Stimulated activated CD4-positive, alpha-beta T cell treated with anti-CD3 and anti-CD28 coated beads, Interleukin-4, amount 100 ng/mL, for 1 hour (primary cell): ENCODE data around the gene FTO.

Experiments
- DNase-seq: peaks from one replicate; pipeline ENCODE4 v3.0.0-alpha.2; 2020

Gene FTO

DNA sequence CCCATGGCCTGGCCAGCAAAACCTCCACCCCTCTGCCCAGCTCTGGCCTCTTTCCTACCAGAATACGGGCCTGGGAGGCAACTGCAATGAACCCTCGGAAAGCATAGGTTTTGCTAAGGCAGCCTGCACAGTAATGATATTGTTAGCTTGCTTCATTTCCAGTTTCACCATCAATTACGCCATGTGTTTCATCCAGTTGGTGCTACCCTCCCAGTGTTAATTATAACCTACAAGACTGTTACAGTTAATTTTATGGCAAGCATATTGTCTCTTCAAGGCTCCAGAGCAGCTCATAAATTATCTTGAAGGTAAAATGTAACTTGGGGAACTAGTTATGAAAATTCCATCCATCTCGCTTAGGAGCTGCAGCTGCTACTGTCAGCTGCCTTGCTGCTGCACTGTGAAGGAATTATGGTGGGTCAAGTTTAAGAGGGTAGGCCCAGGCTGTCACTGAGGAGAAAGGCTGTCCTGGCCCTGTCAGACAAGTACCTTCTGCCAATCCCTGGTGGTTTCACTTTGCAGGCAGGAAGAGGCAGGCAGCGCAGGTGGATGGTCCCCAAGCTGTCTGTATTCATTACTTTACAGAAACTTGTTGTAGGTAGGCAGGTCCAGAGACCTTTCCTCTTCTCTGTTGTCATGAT is 242.9 kb downstream of the FTO start:
- DNase-seq, result no peak

DNA sequence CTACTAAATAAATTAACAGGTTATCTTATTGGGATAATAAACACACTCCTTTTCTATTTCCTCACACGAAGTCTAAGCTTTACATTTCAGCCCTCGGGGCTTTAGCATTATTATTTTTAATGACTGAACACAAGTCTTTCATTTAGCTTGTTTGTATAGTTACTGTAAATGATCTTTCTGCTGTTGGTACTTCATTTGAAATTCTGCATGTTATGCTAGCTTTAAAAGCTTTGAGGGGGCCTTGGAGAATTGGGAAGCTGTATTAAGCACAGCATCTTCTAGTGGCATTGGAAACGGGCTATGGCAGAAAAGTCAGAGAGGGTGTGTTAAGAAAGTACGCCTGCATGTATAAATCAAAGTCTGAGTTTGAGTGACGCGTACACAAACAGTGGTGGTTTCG is 243.7 kb downstream of the FTO start:
- DNase-seq, result no peak

DNA sequence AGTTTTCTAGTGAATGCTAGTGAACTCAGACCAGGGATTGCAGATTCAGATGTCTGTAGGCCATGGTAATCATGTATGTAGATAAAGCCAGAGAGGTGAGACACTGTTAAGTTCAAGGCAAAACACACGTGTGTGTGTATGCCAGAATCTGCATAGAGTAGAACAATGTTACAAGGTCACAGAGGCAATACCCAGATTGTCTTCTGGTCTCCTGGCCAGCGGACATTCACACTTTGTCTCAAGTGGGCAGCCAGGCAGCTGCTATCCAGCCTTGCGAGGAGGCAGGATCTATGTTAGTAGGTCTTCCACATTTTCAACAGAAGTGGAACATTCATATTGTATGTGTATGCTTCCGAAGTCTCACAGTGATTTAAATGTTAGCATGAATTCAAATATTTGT is 244.4 kb downstream of the FTO start:
- DNase-seq, result no peak

DNA sequence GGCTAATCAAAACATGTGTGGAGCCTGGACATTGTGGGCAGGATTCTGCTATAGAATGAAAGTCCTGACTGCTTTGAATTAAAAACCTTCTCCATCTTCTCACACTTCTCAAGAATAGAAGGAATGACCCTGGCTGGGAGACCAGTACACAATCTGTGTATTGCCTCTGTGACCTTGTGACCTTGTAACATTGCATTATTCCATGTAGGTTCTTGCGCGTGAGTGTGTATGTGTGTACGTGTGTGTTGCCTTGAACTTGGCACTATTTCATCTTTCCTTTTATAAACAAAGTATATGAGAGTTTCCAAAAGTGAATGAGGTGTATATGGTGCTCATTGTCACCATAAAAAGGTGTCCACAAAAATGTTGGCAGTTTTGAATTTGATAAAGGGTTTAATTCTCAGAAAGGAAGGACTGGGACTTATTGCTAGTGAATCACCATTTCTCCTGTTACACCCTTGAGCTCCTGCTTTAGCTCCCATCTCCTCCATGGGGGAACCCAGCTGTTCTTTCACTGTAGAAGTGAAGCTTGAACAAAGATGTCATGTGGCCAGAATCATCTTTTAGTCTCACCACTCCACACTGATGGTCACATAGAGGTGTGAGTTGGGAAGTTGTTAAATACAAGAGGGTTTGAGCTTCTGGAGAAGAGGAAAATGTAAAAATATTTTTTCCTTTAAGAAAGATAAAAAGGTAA is 244.9 kb downstream of the FTO start:
- DNase-seq, result no peak

DNA sequence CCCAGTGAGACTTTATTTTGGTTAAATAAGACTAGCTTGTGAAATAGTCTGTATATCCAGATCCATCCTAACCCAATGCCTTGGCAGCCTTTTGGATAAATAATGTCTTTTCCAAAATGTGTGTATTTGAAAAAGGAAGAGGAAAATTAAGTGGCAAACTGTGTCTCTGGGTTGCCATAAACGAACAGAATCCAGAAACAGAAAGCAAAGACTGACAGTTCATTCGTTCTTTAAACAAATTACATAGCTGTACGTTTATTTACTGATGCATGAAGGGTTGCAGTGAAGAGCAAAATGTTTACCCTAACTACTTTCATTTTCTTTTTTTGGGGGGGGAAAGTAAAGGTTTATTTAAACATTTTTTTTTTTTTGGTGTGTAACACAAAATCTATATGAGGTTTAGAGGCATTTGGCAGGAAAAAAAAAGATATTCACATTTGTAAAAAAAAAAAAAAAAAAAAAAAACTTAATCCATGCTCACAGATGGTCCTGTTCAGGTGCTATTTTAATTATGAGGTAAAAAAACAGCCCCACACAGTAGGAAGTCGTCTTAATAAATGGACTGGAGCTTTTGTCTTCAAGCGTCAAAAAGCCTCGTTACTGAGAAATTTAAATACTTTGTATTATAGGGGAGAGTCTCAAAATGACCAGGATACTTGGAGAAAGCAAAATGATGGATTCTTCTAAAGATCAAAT is 245.9 kb downstream of the FTO start:
- no peak for DNase-seq

DNA sequence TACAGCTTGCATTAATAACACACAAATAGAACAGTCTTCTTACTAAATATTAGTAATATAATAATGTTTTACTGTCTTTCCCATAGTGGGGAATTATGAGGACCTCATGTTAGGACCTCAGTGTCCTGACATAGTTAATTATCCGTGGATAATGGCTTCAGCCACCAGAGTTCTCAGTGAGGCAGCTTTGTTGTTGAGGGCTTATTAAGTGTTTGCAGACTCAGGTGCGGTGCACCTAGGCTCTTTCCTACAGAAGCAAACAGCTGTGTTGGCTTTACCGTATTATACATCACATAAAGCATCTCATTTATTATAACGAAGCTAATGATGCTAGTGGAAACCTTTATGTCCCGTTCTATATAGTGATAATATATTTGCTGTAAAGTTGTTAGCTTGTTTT is 246.7 kb downstream of the FTO start:
- DNase-seq, result no peak

DNA sequence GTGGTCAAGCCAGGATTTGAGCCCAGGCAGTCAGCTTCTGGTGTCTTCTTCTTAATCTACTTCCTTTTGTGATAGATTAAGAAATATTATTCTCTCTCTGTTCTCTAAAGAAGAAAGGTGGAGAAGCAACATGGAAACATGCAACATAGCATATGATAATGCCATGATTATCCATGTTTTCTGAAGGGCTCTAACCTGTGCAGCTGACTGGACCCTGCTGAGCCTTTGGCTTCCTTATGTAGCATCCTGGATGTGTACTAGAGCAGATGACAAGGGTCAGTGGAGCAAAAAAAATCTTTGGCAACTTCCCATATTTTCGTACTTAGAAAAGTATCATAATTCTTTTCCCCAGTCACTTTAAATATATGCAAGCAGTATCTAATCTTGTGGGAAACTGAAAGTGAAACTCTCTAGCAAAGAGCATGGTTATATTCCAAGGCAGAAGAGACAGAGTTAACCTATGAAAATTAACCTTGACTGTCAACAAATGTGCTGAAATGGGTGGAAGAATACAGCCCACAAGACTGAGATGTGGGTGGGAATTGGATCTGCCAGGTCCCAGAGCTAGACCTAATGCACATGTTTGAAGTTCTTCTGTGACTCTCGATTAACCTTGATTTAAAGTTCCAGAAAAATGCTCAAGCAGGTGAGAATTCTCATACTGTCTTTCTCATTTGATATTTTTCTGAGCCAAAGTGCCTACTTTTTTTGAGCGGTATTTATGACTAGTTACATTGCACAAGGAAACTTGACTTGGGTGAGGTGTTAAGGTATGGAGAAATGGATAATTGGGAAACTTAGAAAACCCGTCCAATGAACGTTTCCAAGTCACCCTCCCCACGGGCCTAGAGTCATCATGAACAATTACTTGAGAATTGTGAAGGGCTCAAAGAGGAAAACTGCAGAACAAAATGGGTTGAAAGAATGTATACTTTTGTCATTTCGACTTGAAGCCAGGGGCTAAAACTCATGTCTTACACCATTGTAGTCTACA is 248.6 kb downstream of the FTO start:
- no peak for DNase-seq

DNA sequence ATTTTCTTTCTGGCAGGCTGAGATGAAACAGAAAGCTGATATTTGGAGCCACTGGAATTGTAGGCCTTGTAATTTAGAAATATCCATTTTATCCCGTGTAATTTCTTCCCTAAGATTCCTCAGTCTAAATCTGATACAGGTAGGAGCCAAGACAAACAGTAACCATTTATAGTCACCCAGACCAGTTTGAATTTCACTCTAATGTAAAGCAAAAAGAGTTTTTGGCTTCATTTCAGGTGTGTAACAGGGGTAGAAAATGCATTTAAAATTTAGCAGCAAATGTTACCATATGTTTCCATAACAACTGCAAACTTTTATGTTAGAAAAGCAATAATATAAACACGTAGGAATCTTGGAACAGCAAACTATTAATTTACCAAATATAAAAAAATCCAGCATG is 249.4 kb downstream of the FTO start:
- no peak for DNase-seq

DNA sequence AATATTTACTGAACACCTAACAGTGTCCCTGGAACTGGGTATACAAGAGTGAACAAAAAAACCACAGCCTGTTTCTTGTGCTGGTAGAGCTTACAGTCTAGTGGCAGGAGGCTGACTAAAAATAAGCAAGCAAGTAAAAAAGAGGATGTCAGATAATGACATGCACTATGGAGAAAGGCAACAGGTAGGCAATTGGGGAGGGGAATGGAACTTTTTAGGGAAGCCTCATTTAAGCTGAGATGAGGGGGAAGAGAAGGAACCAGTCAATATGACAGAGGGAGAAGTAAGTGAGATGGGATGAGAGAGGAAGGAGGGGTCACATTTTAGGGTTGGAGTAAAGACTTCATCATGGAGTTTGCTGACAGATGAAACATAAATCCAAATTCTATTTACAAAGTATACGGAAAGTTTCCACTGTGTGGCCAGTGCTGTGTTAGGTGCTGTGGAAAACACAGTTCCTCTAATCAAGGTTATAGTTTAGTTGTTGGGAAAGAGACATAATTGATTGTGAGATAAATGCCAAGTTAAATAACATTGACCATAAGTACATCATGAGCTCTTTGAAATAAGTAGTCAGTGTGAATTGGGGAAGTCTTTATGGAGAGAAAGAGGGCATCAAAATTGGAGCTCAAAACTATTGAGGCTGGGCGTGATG is 251.4 kb downstream of the FTO start:
- no peak for DNase-seq

DNA sequence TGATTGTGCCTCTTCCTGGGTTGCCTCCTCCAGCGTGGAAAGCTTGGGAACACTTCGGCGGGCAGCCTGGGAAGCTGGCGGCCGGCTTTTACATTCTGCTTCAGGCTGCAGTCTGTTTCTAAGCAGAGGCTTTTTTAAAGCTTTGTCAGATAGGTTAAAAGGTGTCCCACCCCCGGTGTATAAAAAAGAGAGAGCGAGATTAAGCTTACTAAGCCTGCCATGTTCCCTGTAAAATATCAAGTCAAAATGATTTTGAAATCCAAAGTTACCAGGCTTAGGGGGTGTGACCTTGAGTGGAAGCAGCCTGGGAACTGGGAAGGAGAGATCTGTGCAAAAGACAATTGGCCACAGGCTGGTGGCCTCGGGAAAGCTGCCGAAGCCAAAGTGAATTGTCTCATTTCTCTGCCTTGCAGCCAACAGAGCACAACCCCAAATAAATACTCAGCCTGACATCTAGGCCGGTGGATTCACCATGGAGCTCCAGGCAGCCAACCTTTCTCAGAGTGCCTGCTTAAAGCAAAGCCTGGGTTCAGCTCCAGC is 254.5 kb downstream of the FTO start:
- no peak for DNase-seq

DNA sequence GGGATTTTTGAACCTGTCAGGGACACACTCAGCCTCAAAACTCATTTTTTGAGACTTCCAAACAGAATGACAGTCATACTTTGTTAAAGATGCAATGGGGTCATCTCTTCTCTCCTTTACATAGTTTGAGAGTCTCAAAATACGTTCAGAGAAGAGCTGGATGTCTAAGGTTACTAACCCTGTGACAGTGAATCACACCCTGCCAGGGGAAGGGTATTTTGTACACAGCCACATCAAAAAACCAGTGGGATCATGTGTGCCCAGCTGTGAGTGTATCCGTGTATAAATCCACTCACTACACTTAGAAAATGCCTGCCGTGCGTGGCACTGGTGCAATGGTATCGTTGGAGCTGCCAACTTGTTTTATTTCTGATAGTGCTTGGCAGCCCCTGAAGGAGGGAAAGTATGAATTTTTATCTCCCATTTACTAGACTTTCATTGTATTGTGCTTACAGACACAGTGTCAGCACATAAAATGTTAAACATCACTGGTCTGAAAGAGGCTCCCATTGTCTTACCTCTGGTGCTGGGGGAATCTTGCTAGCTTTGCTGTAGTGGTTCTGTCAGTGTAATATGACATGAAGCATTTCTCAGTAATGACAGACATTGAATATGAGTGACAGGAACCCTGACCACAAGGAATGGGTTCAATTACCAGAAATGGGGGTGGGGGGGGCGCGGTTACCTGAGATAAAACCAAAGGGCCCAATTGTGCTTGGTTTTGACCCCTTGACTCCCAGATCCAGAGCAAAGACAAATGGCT is 256.3 kb downstream of the FTO start:
- no peak for DNase-seq

DNA sequence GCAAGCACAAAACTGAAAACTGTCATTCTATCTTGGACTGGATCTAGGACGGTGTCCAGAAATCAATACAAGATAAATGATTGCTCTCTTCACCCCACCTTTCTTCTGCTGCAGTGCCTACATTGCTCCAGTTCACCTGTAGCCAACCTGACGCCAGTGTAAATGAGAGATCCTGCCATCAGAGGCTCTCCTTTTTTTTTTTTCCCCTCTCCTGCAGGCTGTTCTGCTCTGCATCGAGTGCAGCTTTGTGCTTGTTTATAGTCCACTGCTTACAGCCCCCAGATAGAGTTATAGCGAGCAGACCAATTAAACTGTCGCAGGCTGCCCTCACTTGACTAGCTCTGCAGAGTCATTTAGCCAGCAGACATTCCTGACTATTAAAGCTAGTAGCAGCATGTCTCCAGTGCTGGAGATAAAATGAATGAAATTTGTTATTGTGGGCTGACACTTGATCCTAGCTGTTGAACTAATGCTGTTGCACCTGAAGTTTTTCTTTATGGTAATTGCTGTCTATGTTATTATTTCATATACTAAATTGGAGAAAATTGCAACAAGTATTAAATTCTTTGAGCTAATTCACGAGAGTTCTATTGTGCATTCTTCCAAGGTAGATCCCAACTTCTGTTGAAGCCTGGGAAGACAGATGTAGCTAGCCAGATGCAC is 257.1 kb downstream of the FTO start:
- DNase-seq, result no peak

DNA sequence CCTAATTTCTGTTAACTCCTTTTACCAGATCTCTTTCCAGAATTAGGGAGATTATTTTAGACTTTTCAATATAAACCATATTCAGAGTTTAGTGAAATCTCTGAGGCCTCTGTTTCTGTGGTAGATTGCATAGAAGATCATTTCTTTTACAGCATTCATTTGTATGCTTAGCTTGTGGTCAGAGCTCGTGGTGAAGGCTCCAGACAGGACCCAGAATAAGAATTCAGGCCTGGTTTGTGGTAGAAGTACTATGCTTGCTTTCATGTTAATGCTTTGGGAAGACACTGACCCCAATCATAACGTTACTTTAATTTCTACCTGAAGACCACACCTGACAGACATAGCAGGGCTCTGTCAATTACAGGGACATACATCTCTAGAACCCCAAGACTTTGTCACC is 258.1 kb downstream of the FTO start:
- no peak for DNase-seq

DNA sequence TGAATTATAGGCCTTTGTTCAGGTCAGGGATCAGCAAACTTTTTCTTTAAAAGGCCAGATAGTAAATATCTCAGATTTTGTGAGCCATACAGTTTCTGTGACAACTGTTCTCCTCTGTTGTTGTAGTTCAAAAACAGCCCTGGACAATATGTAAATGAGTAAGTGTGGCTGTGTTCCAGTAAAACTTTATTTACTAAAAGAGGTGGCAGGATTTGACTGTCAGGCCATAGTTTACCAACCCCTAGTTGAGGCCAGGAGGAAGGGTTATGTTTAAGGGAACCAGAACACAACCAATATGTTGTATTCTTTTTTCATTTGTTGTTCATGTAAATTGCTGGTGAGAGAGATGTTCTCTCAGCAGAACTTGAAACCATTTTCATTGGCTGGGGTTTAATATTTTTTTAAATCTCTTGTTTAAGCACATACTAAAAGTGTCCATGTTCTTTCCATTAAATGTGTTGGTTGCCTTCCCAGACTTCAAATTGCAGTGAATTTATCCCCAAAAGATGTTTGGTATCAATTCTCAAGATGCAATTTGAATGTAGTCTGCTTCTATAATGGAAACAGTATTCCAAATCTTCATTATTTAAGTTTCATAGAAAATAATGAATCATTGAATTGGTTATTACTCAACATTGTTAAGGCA is 260.3 kb downstream of the FTO start:
- no peak for DNase-seq

DNA sequence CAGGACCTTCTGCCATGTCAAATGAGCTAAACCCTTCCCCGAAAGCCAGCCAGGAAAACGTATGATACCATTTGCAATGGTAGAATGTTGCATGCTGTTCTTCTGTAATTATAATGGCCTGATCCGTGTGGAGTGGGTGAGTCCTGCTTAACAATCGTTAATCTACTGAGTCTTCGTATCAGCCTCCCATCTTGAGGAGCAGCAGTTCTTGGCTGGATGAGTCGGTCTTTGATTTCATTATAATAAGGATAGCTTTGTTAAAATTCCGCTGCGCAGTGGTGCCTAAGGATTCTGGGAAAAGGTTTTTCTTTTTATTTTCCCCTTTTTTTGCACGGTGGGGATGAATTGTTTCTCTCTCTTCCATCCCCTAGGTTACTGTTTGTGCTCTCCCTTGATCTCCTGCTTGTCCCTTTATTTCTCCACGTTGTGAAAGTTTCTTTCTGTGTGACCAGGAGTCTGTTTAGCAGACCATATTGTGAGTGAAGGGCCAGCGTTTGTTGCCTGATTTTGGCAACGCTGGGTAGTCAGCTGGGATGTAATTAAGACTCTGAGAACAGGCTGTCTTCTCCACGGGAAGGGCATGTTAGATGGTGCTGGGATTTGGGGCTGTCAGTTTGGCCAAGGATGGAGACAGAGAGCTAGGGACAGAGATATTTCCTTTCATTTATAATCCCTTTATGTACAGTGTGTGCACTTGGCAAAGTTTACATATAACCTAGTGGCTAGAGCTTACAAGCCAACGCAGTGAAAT is 263.0 kb downstream of the FTO start:
- DNase-seq, result no peak

DNA sequence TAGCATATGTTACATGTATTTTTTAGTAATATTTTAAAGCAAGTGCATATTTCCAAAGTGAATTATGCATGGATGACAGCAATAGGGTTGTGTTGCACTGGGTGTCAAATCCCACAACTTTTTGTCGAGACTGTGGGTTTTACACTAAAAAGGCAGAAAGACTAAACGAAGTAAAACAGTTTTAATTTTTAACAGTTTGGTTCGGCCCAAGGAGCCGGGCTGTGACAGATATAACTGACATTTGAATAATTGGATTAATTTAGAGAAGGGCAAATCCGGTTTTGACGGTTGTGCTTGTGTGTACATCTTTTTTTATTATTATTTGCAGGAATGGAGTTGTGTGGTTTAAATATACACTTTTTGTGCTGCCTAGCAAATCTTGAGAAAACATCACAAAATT is 263.6 kb downstream of the FTO start:
- DNase-seq, result no peak

DNA sequence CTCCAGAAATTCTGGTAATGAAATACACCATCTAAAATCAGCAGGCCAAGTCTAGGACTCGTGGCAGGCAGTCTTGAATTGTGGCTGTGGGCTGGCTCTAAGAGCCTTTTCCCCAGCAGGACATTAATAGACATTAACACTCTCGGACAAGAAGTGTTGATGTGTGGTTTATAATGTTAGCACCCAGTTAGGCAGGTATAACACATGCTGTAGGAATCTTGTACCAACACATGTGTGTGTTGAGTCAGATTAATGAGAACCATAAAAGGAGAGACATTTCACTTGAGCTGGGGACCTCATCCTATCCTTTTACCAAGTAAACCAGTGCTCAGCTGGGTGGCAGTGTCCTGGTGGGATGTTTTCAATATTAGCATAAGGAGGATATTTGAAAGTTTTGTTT is 264.5 kb downstream of the FTO start:
- DNase-seq, result no peak

DNA sequence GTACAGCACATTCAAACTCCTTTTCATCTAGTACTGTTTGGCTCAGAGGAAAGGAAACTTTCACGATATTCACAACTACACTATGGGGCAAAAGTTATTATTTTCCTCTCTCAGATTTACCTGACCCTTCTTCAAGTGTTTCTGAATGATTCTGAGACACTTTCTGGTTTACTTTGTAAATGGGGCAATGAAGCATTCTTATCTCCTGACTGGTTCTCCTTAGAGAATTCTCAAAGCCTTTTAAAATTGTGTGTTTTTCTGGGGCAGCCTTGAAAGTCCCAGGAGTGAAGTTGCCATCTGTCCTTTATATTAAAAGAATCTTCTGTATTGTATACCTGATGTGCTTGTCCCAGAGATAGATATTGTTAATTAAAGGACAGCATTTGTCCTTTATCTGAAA is 264.9 kb downstream of the FTO start:
- no peak for DNase-seq

DNA sequence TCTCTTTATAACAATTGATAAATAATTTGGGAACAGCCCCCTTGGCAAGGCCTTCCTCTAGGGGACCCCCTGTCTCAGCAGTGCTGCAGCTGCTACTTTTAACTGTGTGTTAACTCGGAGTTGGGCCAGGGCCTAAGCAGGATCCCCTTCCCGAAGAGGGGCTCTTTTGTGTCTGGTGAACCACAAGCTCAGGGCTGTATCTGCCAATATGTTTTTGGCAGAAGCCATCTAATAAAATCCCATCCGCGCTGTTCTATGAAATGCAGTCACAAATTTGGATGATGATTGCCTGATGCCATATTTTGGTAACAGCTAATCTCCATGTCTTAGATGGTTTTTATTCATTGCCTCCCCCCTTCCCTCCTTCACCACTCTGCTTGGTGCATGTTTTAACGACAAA is 267.7 kb downstream of the FTO start:
- DNase-seq, result no peak

DNA sequence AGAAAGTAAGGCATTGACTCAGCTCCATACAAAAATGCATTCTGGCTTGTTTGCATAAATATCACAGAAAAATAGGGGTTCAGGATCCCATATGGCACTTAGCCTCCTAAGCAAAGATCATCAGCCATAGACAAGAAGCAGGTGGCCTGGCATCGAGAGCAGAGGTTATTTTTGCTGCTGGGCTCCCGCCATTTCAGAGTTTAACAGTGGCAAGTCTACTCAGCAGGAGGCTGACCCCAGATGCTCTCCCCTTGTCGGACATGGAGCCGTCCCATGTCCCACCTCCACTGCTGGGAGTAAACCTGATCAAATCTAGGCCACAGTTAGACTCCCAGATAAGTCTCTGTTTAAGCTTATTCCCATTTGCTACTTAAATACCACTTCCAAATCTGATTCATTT is 269.1 kb downstream of the FTO start:
- no peak for DNase-seq
